Keratinocyte (primary cell): ENCODE measurements around the gene METTL8.

Source experiments
- EZH2 ChIP-seq: IDR thresholded peaks from one replicate; pipeline ENCODE4 v1.6.1; 2012; ENCODE audit warnings: inconsistent platforms, mild to moderate bottlenecking, low read length, moderate library complexity
- TF ChIP-seq, protein P1 (sequence below), 3 experiments: IDR thresholded peaks in 1 of 3; conservative IDR thresholded peaks in 1 of 3; optimal IDR thresholded peaks in 1 of 3; 2 replicates in 2 of 3; 3 replicates in 1 of 3; pipeline versions ENCODE3 to v1.5.1; 2011; ENCODE audit warnings: low read length in 3 of 3, mild to moderate bottlenecking in 3 of 3, moderate library complexity in 2 of 3, control low read depth in 1 of 3, inconsistent platforms in 1 of 3; ENCODE audit not compliant: insufficient read depth in 2 of 3; ENCODE audit errors: extremely low read depth in 1 of 3

- TF ChIP-seq EZH2, result no peak
- TF ChIP-seq, protein P1, sequence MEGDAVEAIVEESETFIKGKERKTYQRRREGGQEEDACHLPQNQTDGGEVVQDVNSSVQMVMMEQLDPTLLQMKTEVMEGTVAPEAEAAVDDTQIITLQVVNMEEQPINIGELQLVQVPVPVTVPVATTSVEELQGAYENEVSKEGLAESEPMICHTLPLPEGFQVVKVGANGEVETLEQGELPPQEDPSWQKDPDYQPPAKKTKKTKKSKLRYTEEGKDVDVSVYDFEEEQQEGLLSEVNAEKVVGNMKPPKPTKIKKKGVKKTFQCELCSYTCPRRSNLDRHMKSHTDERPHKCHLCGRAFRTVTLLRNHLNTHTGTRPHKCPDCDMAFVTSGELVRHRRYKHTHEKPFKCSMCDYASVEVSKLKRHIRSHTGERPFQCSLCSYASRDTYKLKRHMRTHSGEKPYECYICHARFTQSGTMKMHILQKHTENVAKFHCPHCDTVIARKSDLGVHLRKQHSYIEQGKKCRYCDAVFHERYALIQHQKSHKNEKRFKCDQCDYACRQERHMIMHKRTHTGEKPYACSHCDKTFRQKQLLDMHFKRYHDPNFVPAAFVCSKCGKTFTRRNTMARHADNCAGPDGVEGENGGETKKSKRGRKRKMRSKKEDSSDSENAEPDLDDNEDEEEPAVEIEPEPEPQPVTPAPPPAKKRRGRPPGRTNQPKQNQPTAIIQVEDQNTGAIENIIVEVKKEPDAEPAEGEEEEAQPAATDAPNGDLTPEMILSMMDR (optimal IDR thresholded peaks at IDR 0.05 in 1 of 3, IDR thresholded peaks at IDR 0.05 in 1 of 3, conservative IDR thresholded peaks at IDR 0.05 in 1 of 3; ENCODE audit: extremely low read depth in 1 of 3, insufficient read depth in 2 of 3, low read length in 3 of 3), result no peak
Observed at GRCh38 chr2:171289316-171289715, 144.5 kb downstream of the METTL8 start.
